IMR-90 (cell line): ENCODE data around the gene SASH1. TPM values are rescaled to one million over a fixed set of nuclear protein-coding genes. Genes with fewer than 3 reads are reported as not detected.

Experiments used
- ATAC-seq: fragments of 200-7000 bp; cut with Tn5 transposase; 2 replicates; pipeline ENCODE4 v1.9.1; 2020; ENCODE audit warnings: low read depth, mild to moderate bottlenecking, moderate library complexity
- BruUV-seq: library from RNA; stranded (reverse); fragments of 400-500 nt; replicated peaks from 2 replicates; lab custom pipeline; 2021; lab: Mats Ljungman, UMichigan
- CTCF ChIA-PET: fragments of 300-600 bp; formaldehyde crosslinking; extraction: SDS; loops from one replicate; lab custom pipeline; 2021; ENCODE audit warnings: antibody characterized with exemption; lab: Yijun Ruan, JAX
- POLR2A ChIA-PET: fragments of 300-600 bp; sonication (Branson Sonifier 250); formaldehyde crosslinking; loops from one replicate; lab custom pipeline; 2022; ENCODE audit warnings: antibody characterized with exemption; ENCODE audit not compliant: unreplicated experiment; lab: Charles Lee
- DNase-seq: peaks from one replicate; pipeline ENCODE4 v3.0.0; 2013
- H2AFZ ChIP-seq: replicated peaks from 2 replicates; pipeline ENCODE3; 2013; ENCODE audit warnings: low read length, mild to moderate bottlenecking; ENCODE audit not compliant: poor library complexity
- H2AK5ac ChIP-seq: 2 replicates; pipeline ENCODE4 v1.6.1; 2013; ENCODE audit warnings: low read depth, low read length, inconsistent platforms
- H2AK9ac ChIP-seq: replicated peaks from 2 replicates; pipeline ENCODE3; 2013; ENCODE audit warnings: mild to moderate bottlenecking, low read depth, low read length, moderate library complexity; ENCODE audit not compliant: poor library complexity
- H2BK120ac ChIP-seq: 2 replicates; pipeline ENCODE4 v1.6.1; 2013; ENCODE audit warnings: low read depth, low read length, inconsistent platforms
- H2BK15ac ChIP-seq: 3 replicates; pipeline ENCODE4 v1.6.1; 2013; ENCODE audit warnings: low read depth, low read length, inconsistent platforms
- H2BK20ac ChIP-seq: 2 replicates; pipeline ENCODE4 v1.6.1; 2013; ENCODE audit warnings: low read depth, mild to moderate bottlenecking, inconsistent platforms, low read length, moderate library complexity
- H2BK5ac ChIP-seq: 2 replicates; pipeline ENCODE4 v1.6.1; 2013; ENCODE audit warnings: mild to moderate bottlenecking, low read depth, low read length, inconsistent platforms; ENCODE audit not compliant: poor library complexity, severe bottlenecking
- H3K14ac ChIP-seq: replicated peaks from 2 replicates; pipeline ENCODE4 v1.6.1; 2013; ENCODE audit warnings: low read depth, low read length, inconsistent platforms
- H3K18ac ChIP-seq: 2 replicates; pipeline ENCODE4 v1.6.1; 2013; ENCODE audit warnings: low read depth, low read length, control low read depth
- H3K23ac ChIP-seq: 2 replicates; pipeline ENCODE4 v1.6.1; 2013; ENCODE audit warnings: low read depth, low read length, inconsistent platforms
- H3K27ac ChIP-seq: 2 replicates; pipeline ENCODE4 v1.5.1; 2013; ENCODE audit warnings: mild to moderate bottlenecking, control low read depth, low read length; ENCODE audit not compliant: insufficient read depth
- H3K27me3 ChIP-seq: 2 replicates; pipeline ENCODE4 v1.6.1; 2013; ENCODE audit warnings: low read length; ENCODE audit not compliant: control insufficient read depth, insufficient read depth
- H3K36me3 ChIP-seq: 2 replicates; pipeline ENCODE4 v1.6.1; 2013; ENCODE audit warnings: low read length, mixed read lengths; ENCODE audit not compliant: control insufficient read depth, insufficient read depth
- H3K4ac ChIP-seq: 2 replicates; pipeline ENCODE4 v1.6.1; 2013; ENCODE audit warnings: low read depth, low read length, inconsistent platforms
- H3K4me1 ChIP-seq: 2 replicates; pipeline ENCODE4 v1.6.1; 2013; ENCODE audit warnings: low read length, mixed read lengths; ENCODE audit not compliant: control insufficient read depth, insufficient read depth
- H3K4me2 ChIP-seq: 2 replicates; pipeline ENCODE4 v1.6.1; 2013; ENCODE audit warnings: low read depth, mild to moderate bottlenecking, control low read depth, low read length, moderate library complexity
- H3K4me3 ChIP-seq: 2 replicates; pipeline ENCODE4 v1.5.1; 2013; ENCODE audit warnings: low read depth, mild to moderate bottlenecking, control low read depth, low read length, moderate library complexity; ENCODE audit not compliant: insufficient read depth
- H3K56ac ChIP-seq: 2 replicates; pipeline ENCODE4 v1.6.1; 2013; ENCODE audit warnings: low read length, inconsistent platforms; ENCODE audit not compliant: insufficient read depth; ENCODE audit errors: extremely low read depth
- H3K79me1 ChIP-seq, 2 experiments: 2 replicates each; pipeline ENCODE4 v1.6.1; 2013; ENCODE audit warnings: low read length in 2 of 2, inconsistent platforms in 1 of 2, low read depth in 1 of 2
- H3K9ac ChIP-seq: 2 replicates; pipeline ENCODE4 v1.6.1; 2013; ENCODE audit warnings: low read depth, low read length, control low read depth
- H3K9me1 ChIP-seq: 2 replicates; pipeline ENCODE4 v1.6.1; 2013; ENCODE audit warnings: low read length, inconsistent platforms; ENCODE audit not compliant: insufficient read depth
- H3K9me3 ChIP-seq: 2 replicates; pipeline ENCODE4 v1.6.1; 2013; ENCODE audit warnings: low read length; ENCODE audit not compliant: control insufficient read depth, insufficient read depth
- H4K20me1 ChIP-seq: 2 replicates; pipeline ENCODE4 v1.6.1; 2013; ENCODE audit warnings: low read length, inconsistent platforms; ENCODE audit not compliant: insufficient read depth
- H4K5ac ChIP-seq: 2 replicates; pipeline ENCODE4 v1.6.1; 2013; ENCODE audit warnings: mild to moderate bottlenecking, low read depth, low read length, control low read depth
- H4K8ac ChIP-seq, 2 experiments: 2 replicates each; pipeline ENCODE4 v1.6.1; 2013; ENCODE audit warnings: low read depth in 2 of 2, low read length in 2 of 2, control low read depth in 1 of 2, inconsistent platforms in 1 of 2
- H4K91ac ChIP-seq: 2 replicates; pipeline ENCODE4 v1.6.1; 2013; ENCODE audit warnings: low read depth, low read length, inconsistent platforms; ENCODE audit not compliant: insufficient read depth
- CHD1 ChIP-seq: IDR thresholded peaks from 2 replicates; pipeline ENCODE4 v1.6.1; 2012; ENCODE audit warnings: low read depth, low read length, improper control_type of control experiment
- CTCF ChIP-seq: conservative IDR thresholded peaks from 2 replicates; pipeline ENCODE4 v1.5.1; 2012; ENCODE audit warnings: mild to moderate bottlenecking, low read depth, low read length, improper control_type of control experiment
- ELK1 ChIP-seq: fragments of 150-350 bp; IDR thresholded peaks from 2 replicates; pipeline ENCODE4 v1.6.1; 2016; ENCODE audit warnings: low read depth, mild to moderate bottlenecking, low read length, moderate library complexity, borderline replicate concordance
- FOS ChIP-seq: fragments of 150-350 bp; IDR thresholded peaks from 2 replicates; pipeline ENCODE4 v1.6.1; 2016; ENCODE audit warnings: low read depth, low read length
- MAFK ChIP-seq: IDR thresholded peaks from 2 replicates; pipeline ENCODE4 v1.6.1; 2012; ENCODE audit warnings: low read depth, low read length, improper control_type of control experiment
- MXI1 ChIP-seq: IDR thresholded peaks from 2 replicates; pipeline ENCODE4 v1.6.1; 2012; ENCODE audit warnings: low read depth, mild to moderate bottlenecking, low read length, moderate library complexity, borderline replicate concordance
- NFE2L2 ChIP-seq: fragments of 150-350 bp; IDR thresholded peaks from 2 replicates; pipeline ENCODE4 v1.6.1; 2016; ENCODE audit warnings: low read depth, mild to moderate bottlenecking, low read length
- POLR2A ChIP-seq: IDR thresholded peaks from 2 replicates; pipeline ENCODE4 v1.6.1; 2012; ENCODE audit warnings: mild to moderate bottlenecking, low read depth, low read length
- RAD21 ChIP-seq: IDR thresholded peaks from 2 replicates; pipeline ENCODE4 v1.6.1; 2012; ENCODE audit warnings: low read length, improper control_type of control experiment
- RFX5 ChIP-seq: IDR thresholded peaks from 2 replicates; pipeline ENCODE4 v1.8.0; 2012; ENCODE audit warnings: low read depth, mild to moderate bottlenecking, low read length, moderate library complexity
- SMC3 ChIP-seq: fragments of 150-350 bp; IDR thresholded peaks from 2 replicates; pipeline ENCODE4 v1.6.1; 2016; ENCODE audit warnings: low read depth, mild to moderate bottlenecking, antibody characterized with exemption, low read length, moderate library complexity
- USF2 ChIP-seq: fragments of 150-350 bp; IDR thresholded peaks from 2 replicates; pipeline ENCODE4 v1.6.1; 2017; ENCODE audit warnings: mild to moderate bottlenecking, antibody characterized with exemption, low read length, low read depth
- WGBS, 2 experiments: methylation state at CpG; one replicate each; pipeline versions ENCODE4 v1.1.5 to v1.1.7; 2013; ENCODE audit warnings: missing lambda C conversion rate in 2 of 2; ENCODE audit not compliant: insufficient read length in 1 of 2; ENCODE audit errors: extremely low coverage in 2 of 2; 5-methylcytosine and 5-hydroxymethylcytosine counted together
- dilution Hi-C: fragments of 300-500 bp; cut with HindIII; formaldehyde crosslinking; loops from one replicate; pipeline ENCODE4 v1.14.3; 2018; ENCODE audit warnings: low sequenced_read_pairs; ENCODE audit not compliant: unreplicated experiment
- in situ Hi-C: fragments of 300-500 bp; cut with MboI; formaldehyde crosslinking; loops from 3 replicates; pipeline ENCODE4 v1.14.3; 2019; ENCODE audit warnings: low sequenced_read_pairs, inconsistent platforms, mixed read lengths
- intact Hi-C: fragments of 100-400 bp; cut with micrococcal nuclease; formaldehyde crosslinking; loops from 2 replicates; pipeline ENCODE4 v1.10.0; 2022
- polyA plus RNA-seq, 3 experiments: library from polyadenylated mRNA; depleted of rRNA; stranded (reverse); fragments of >200 nt; gene quantifications; 2 replicates each; pipeline ENCODE4 v1.2.3, GENCODE V29; 2012; ENCODE audit warnings: low replicate concordance in 1 of 3
- total RNA-seq: library from RNA; depleted of rRNA; stranded (reverse); fragments of >200 nt; gene quantifications from 2 replicates; pipeline ENCODE4 v1.2.3, GENCODE V29; 2012

SASH1 gene
- total and polyA plus RNA-seq, 2 of the 4 experiments (the other 2 are of a cell fraction): 11.6 to 16.5 TPM

- TF ChIP-seq MXI1: no peak
- no peak for TF ChIP-seq CHD1
Observed at GRCh38 chr6:148566664-148567350, 224.2 kb downstream of the SASH1 start (continued).

GRCh38 chr6:148570456-148570855 is 227.8 kb downstream of the SASH1 start:
- Histone ChIP-seq H3K9me1 (0 out of 2 replicates have a peak, but pooled peaks cover 13% of the 10 kb centered on the region), H3K27ac (no peak overlapping the region), H3K4me2 (no peak overlapping the region), H4K8ac (no peak overlapping the region), H3K23ac (no peak overlapping the region), H3K27me3 (no peaks in the 10 kb centered on the region), H3K79me1 (no peaks in the 10 kb centered on the region), H4K20me1 (no peaks in the 10 kb centered on the region; the same call in 1 of the 2 replicates), H3K4me3 (no peak overlapping the region), H2BK120ac (no peak overlapping the region), H2BK20ac (no peak overlapping the region), H2AK5ac (no peak overlapping the region), H4K91ac (no peak overlapping the region), H3K9me3 (no peaks in the 10 kb centered on the region), H3K18ac (no peak overlapping the region), H2AFZ (no peak overlapping the region), H4K5ac (no peak overlapping the region), H3K14ac (no peak overlapping the region), H3K56ac (no peak overlapping the region), H3K9ac (no peak overlapping the region), H2BK15ac (0 out of 3 replicates have a peak overlapping the region, but pooled peaks have one; percentile 27), H3K4me1 (peaks cover 8% of the 10 kb centered on the region), H2AK9ac (no peak overlapping the region), H3K4ac (peak overlapping the region; percentile 25), H2BK5ac (no peak overlapping the region), H3K36me3 (no peaks in the 10 kb centered on the region)
- ChIA-PET CTCF (interaction anchor here (0.6 to 1.5 kb wide), 2 partner anchors 8 to 434 kb away, joined by 3 to 5 read pairs; no protein-coding TSS in a partner anchor), POLR2A (no interaction called here)
- BruUV-seq: no TSS peak
- WGBS, 2 experiments: 93% methylated on average over 4 of the region's 7 CpGs; no CpG with 5 or more reads in 1 of the 2 experiments
- ATAC-seq (no peak), DNase-seq (no peak)
- dilution Hi-C loops (no loop called here), intact Hi-C loops (loop anchor here (10.0 kb wide), 3 partner anchors 264 to 944 kb away; no protein-coding TSS in a partner anchor), in situ Hi-C loops (loop anchor here (10.0 kb wide), 2 partner anchors 454 to 944 kb away; no protein-coding TSS in a partner anchor)
- no peak for TF ChIP-seq MAFK
- TF ChIP-seq RFX5: no peak
- TF ChIP-seq ELK1: no peak
- TF ChIP-seq FOS: no peak
- TF ChIP-seq USF2: no peak
- TF ChIP-seq CTCF: no peak
- TF ChIP-seq MXI1: no peak
- TF ChIP-seq NFE2L2: no peak
- TF ChIP-seq RAD21: no peak
- TF ChIP-seq SMC3: no peak
- TF ChIP-seq CHD1: no peak
- TF ChIP-seq POLR2A: no peak
